ENCODE measurements around the gene TBRG4.

Gene TBRG4

GRCh38 chr7:45088146-45088701, 23.3 kb downstream of the TBRG4 start:
- no peak overlapping the region for H3K4me3 ChIP-seq (replicated peaks; ENCODE audit: insufficient read depth, low read length)

GRCh38 chr7:45087301-45088145, 24.0 kb downstream of the TBRG4 start:
- TF ChIP-seq GABPA (IDR thresholded peaks at IDR 0.05; ENCODE audit: low read depth) (no peak), CTCF (IDR thresholded peaks at IDR 0.05; ENCODE audit: insufficient read depth, low read length) (no peak), POLR2AphosphoS5 (IDR thresholded peaks at IDR 0.05; ENCODE audit: low read depth) (no peak), SPI1 (IDR thresholded peaks at IDR 0.05; ENCODE audit: borderline replicate concordance, low read depth) (no peak), REST (IDR thresholded peaks at IDR 0.05; ENCODE audit: insufficient replicate concordance, low read depth) (no peak)
- no peak overlapping the region for H3K4me3 ChIP-seq (replicated peaks; ENCODE audit: insufficient read depth, low read length)
- DNase-seq (ENCODE audit: low read depth in 1 of 2, low spot score in 1 of 2) = no peak
- H3K27ac ChIP-seq (replicated peaks) = no peak overlapping the region
- peaks cover 10% of the 10 kb centered on the region for H3K27me3 ChIP-seq (ENCODE audit: insufficient read depth, poor library complexity, severe bottlenecking)

More at GRCh38 chr7:45088146-45088701, 23.3 kb downstream of the TBRG4 start:
- Histone ChIP-seq H3K27me3 (ENCODE audit: insufficient read depth, poor library complexity, severe bottlenecking) (peaks cover 10% of the 10 kb centered on the region), H3K27ac (replicated peaks) (no peak overlapping the region)
- TF ChIP-seq SPI1 (IDR thresholded peaks at IDR 0.05; ENCODE audit: borderline replicate concordance, low read depth) = no peak
- TF ChIP-seq GABPA (IDR thresholded peaks at IDR 0.05; ENCODE audit: low read depth) = no peak
- DNase-seq (ENCODE audit: low read depth in 1 of 2, low spot score in 1 of 2) = no peak

GRCh38 chr7:45086331-45087065, 25.0 kb downstream of the TBRG4 start:
- TF ChIP-seq CTCF (IDR thresholded peaks at IDR 0.05; ENCODE audit: insufficient read depth, low read length) (no peak), POLR2AphosphoS5 (IDR thresholded peaks at IDR 0.05; ENCODE audit: low read depth) (no peak), SPI1 (IDR thresholded peaks at IDR 0.05; ENCODE audit: borderline replicate concordance, low read depth) (no peak), REST (IDR thresholded peaks at IDR 0.05; ENCODE audit: insufficient replicate concordance, low read depth) (no peak), GABPA (IDR thresholded peaks at IDR 0.05; ENCODE audit: low read depth) (no peak)
- DNase-seq (ENCODE audit: low read depth in 1 of 2, low spot score in 1 of 2) = no peak
- H3K27me3 ChIP-seq (ENCODE audit: insufficient read depth, poor library complexity, severe bottlenecking) = peaks cover 10% of the 10 kb centered on the region
- no peak overlapping the region for H3K27ac ChIP-seq (replicated peaks)
- no peak overlapping the region for H3K4me3 ChIP-seq (replicated peaks; ENCODE audit: insufficient read depth, low read length)
